ENCODE results near the gene CAPN13.

CAPN13 gene

DNA sequence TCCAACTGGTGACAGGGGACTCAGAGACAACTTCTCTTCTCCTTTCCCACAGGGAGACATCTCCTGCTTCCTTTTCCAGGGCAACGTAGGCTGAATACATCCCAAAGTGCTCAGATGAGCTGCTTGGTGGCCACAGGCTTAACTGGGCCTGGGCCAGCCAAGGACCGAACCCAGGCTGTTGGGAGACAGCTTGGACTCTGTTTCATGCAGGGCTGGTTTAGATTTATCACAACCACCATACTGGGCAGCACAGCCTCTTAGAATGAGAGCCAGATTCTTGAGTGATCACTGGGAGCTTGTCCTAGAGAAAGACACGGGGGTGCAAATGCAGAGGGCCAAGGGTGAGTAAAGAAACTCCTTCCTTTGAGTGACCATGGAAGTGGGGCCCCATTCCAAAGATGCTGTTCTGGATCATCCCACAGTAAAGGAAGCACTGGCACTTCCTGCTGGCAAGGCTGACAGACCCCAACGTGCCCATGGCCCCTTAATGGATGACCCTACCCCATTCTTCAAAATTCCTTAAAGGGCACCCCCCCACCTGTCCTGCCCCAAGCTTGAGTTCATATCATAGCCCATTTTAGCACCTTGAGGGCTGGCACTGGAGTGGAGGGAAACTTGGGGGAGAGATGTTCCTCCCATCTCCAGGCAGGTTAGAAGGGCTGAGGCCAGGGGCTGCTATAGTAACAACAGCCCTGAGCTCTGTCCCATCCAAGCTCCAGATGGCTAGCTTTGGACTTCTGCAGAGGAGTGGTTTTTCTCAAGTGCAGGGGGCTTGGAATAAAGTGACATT lies 84.1 kb downstream of the CAPN13 start:
- DNase-seq, result no peak

DNA sequence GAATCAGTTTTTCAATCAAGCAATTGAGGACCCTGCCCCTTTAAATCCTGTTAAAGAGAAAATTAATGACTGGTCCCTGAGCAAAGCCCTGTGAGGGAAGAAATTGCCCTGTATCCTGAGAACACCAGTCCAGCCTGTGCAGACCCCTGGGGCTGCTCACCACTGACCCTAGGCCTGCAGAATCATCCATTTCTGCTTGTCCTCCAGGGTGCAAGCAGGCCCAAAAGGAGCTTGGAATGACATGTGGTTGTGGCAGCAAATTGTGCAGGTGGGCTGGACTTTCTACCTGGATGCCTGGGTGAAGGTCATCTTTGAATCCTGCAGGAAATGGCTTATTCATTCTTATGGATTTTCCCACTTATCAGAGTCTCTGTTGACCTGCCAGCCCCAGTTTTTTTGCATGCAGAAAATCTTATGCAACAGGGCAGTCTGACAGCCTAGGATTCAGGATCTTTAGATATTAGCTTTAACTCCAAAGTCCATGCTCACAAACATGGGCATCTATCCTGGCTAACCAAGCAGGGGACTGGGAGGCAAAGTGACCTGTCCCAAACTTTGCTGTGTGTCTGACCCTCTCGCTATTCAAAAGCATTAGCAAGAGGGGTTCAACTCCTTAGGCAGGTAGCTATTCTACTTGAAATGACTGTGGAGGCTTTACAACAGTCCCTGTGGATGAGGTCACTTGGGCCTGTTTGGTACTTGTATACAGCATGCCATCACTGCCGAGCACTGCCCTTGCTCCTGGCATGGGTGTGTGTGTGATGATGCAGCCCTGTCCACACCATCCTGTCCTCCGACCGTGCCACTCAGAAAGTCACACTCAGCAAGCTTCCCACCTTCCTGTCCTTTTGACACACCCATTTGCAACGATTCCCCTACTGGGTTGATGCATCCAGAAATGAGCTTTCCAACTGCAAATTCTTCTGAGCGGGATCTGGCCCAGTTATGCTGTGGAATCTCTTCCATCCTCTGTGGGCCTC lies 85.3 kb downstream of the CAPN13 start:
- no peak for DNase-seq

DNA sequence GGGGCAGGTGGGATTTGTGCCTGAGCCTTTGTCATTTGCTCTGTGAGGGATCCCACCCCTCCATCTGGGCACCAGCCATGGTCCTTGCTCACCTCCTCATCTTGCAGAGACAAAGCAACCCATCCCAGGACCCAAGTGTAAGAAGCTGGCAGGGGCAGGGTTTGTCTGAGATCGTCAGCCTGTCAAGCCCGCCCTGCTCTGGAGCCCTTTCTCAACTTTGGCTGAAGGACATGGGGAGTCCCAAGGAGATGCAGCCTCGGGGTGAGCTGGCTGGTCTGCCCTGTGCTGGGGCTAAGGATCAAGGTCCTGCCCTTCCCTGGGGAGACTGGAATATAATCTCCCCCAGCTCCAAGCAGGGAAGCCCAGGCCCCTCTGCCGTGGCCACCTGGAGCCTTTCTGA lies 86.0 kb downstream of the CAPN13 start:
- no peak for DNase-seq

DNA sequence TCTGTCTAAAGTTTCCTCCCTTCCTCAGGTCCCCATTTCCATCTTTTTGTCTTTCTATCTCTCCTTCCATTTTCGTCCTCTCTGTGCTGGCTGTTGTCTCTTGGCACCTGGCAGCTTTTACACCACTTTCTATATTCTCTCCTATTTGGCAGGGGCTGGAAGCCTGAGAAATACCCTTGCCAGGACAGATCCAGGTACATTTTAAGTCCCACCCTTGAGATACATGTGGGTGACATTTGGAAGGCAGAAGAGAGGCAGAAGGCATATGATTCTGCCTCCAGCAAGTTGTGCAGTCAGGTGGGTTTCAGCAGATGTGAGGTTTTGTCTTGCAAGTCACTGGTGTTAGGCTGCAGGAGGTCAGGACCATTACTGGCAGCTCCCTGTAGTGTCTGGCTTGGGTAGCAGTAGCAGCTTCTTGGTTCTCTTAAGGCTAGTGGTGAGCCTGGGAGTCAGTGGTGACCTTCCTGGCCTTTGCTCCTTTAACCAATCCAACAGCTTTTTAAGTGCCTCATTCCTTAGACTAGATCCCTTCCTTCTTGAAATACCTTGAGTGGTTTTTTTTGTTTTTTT lies 90.1 kb downstream of the CAPN13 start:
- no peak for DNase-seq

DNA sequence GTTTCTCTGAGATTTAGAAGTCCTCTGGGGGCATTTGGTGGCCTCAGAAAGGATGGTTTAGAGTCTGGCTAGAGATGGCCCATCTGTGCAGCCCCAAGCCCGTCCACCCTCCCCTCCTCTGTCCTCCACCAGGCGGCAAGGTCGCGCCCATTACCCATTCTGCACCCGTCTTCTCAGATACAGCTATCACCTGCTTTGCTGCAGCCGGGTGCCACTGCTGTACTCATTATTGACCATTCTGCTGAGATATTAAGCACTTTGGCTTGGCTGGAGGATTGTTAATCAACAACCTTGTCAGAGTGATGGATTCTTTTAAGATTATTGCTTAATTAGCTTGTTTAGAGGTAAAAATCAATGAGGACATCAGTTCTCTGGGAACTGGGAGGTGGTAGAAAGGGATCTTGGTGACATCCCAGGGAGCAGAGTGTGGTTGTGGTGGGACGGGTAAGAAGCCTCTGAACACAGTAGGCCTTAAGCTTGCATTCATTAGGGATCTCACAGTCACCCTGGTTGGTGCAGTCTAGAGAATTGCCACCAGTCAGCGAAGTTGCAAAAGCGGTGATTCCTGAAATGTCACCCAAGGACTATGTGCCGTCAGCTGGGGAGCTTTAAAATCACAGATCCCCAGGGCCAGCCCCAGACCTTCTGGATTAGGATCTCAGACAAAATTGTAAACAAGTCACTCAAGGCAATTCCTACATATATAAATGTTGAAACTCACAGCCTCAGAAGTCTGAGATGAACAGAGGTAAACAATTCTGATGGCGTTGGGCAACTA lies 90.9 kb downstream of the CAPN13 start:
- no peak for DNase-seq

DNA sequence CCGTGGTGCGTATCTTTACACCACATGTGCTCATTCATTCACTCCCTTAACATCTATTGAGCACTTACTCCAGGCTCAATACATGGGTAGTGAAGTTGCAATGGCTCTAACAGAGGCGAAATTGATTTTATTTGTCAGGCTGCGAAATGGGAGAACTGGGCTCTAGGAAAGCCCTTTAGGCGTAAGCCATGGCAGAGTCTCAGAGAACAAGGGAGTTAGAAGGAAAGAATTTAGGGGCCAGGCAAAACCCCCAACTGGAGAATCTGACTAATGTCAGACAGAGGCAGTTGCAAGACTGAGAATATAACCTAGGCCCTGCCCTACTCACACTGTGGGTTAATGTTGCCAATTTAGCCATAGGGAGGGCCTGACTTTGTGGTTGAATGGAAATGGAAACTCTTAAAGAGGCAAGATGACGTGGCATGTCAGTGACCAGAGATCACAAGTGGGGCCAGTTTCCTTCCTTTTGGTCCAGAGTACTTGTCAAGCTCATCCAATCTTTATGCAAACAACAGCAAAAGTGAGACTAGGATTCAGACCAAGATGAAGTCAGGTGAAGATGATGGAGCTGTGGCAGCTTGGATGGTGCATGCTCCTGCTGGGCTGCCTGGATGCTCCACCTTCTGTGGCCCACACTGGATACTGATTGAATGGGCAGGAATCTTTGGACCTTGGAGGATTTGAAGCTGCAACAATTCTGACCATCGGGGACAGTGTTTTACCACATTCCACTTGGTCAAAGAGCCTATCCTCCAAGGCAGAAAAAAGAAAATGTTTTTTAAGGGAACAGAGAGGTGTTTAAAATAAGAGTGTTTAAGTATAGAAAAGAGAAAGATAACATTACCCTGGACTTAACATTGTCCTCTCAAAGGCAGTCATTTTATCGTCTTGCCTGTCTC lies 92.2 kb downstream of the CAPN13 start:
- DNase-seq, result no peak

DNA sequence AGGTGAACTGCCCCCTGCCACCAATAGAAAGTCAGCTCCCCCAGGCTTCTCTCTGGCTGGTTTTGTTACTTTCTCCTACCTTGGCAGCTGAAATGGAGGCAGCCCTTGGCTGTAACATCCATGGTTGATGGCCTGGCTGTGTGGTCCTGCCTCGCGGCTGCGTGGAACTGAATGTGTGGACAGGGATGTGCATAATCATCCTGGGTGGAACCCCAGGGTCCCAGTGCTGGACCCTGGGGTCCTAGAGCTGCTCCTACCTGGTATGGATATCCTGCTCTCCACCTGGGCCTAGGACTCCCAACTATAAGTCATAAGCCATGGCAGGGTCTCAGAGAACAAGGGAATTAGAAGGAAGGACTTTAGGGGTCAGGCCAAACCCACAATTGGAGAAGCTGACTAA lies 93.5 kb downstream of the CAPN13 start:
- no peak for DNase-seq

DNA sequence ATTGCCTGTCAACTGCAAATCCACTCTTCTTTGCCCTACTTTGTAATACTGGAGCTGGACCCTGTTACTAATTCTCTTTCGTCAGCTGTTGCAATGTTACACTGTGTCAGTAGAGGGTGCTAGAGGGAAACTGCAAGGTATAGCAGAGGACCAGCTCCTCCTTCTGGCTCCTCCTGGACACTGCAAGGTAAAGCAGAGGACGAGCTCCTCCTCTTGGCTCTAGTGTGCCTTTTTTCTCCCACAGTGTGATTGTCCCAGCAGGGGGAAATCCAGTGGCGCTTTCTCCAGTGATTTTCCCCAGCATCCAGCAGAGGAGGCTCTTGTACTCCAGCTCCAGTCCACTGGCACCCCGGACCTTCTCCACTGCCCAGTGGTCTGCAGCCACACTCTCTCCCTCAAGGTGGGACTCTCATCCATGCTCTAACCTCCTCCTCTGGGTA lies 95.6 kb downstream of the CAPN13 start:
- peak; percentile 57 for DNase-seq

DNA sequence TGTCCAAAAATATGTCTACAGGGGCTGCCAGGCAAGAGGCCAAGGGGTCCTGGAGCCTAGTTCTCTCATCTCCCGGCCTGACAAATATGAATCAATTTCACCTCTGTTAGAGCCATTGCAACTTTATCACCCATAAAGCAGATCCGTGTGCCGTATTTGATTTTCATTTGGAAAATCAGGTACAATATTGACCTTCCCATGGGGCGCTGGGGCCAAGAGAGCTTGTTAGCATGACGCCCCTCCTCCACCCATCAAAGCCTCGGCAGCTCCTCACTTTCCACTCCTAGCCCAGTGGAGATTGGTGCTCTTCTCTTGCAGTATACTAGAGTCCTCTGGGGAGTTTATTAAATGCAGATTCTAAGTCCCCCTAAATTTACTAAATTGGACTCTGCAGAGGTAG lies 96.8 kb downstream of the CAPN13 start:
- DNase-seq, result no peak

DNA sequence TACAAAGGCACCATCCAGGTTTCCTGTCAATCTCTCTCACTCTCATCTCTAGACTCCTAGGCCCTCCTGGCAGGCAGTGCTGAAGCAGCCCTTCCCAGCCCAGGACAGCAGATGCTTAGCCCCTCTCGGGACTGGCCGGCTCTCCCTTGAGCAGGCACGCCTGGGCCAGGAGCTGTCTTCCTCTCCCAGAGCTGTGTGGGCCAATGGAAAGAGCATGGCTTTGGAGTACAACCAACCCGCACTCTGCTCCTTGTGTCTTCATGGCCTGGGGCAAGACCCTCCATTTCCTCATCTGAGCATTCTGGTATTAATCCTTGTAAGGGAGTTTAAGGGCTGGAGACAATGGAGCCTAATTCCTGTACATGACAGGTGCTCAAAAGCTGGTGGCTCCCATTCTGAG lies 97.2 kb downstream of the CAPN13 start:
- no peak for DNase-seq

DNA sequence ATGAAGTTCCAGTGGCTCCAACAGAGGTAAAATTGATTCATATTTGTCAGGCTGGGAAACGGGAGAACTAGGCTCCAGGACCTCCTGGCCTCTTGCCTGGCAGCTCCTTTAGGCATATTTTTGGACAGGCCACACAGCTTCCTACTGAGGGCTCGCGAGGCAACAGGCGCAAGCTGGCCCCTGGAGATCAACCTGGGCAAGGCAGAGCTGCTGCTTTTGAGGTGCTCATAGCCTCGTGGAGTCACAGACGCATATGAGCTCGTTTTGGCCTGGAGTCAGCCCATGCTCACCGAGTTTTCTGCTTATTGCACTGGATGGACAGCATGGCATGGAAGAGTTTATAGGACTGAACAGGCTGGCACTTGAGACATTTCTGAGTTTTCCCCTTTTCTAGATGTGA lies 97.7 kb downstream of the CAPN13 start:
- DNase-seq, result no peak

DNA sequence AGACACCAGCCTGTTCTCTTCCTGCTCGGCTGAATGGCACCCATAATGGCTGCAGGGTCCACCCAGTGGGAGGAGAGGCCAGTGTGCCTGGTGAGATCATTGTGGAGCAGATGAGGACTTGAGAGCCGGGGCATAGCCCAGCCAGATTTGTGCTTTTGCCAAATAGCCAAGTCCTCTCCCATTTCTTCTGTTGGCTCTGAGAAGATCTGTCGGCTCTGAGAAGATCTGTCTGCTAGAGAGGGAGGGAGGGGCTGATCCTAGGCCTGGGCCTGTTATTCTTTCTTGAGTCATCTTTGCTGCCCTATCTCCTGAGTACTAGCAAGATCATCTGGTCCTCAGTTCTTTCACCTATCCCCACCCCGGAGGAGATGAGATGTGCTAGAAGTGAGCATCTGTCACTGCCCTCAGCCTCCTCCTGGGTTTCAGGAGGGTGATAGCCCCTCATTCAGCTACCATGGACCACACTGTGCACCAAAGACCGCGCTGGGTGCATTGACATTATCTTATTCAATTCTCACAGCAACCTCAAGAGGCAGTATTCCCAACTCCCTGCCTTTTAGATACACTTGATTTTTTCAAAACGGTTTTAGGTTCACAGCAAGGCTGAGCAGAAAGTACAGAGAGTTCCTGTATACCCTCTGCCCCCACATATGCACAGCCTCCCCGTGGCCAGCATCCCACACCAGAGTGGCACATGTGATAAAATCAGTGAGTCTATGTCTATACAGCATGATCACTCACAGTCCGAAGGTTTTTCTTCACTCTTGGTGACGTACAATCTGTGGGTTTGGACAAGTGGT lies 98.6 kb downstream of the CAPN13 start:
- no peak for DNase-seq

DNA sequence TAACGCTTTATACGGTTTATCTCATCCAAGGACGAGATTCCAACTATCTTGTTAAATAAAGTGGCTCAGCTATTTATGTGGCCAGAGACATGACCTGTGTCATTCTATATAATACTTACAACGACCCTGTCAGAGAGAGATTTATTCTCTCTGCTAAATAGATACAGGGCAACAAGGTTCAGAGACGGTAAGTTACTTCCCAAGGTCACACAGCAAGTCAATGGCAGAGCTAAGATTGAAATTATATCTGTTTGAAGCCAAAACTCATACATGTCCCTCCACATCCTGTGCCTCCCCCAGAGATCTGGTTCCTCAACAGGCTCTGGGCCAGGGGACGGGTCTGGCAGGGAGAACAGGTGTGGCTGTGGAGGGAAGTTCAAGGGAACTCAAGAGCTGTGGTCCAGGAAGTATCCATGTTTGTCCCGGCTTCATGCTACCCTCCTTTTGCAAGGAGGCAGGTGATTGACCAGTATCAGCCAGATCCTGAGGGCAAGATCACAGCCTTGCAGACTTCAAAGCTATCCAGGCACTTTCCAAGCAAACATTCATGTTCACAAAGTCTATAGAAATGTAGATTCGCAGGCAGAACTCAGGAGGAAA lies 99.8 kb downstream of the CAPN13 start:
- no peak for DNase-seq

DNA sequence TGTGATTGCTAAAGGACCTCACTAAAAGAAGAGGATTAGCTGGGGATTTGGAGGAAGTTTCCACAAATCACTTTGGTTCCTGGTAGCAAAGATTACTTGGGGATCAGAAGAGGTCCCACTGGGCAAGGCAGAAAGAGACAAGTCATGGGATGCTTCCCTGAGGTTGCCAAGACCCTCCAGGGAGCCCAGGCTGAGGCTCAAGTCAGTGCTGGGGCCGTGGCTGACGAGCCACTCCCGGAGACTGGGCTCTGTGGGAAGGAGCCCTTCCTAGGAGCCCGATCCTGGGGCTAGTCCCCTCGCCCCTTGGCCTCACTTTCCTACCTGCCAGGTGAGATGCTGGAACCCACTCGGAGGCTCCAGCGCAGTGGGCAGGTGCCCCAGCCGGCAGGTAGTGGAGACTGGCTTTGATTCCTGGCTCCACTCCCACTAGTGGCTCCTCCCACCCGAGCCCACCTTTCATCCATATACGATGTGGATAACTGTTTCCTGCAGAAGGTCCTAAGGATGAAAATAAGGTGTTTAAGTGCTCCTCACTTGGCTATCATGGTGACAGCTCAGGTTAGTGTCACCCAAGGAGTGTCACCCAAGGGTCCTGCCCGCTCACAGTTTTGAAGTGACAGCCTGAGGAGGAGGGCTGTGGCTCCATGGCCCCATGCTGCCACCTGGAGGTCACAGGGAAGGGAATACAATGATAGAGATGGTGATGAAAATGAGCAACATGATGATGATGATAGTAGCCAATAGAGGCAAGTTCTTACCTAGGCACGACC lies 100.5 kb downstream of the CAPN13 start:
- no peak for DNase-seq

DNA sequence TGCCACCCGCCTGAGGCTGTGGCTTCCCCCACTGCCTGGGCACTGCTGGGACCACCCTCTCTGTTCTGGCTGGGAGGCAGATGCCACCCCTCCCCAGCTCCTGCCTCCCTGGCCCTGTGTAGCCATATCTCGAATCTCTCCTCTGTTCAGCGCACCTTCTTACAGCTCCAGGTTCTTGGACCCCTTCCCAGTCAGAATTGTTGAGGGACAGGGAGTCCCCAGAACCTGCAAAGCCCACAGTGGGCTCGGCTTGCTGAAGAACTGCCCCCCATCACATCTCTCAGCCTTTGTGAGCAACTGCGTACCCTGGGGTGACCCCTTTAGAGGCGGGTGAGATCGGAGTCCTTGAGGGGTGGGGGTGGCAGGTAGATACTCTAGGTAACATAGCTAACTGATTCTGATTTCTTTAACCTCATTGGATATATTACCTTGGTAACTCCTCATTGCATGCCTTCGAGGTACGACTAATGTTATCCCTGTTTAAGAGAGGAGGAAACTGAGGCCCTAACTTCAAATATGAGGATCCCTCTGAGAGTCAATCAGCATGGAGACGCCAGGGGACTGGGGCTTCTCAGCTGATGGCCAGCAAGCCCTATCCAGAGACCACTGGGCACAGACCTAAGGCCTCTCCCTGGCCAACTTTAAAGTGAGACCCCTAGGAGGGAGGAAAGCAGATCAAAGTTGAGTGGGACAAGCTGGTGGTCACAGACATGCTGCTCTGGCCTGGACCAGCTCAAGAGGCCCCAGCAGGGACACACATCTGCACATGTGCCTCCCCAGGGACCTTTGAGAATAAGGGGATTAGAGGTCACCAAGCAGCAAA lies 101.3 kb downstream of the CAPN13 start:
- DNase-seq, result no peak

DNA sequence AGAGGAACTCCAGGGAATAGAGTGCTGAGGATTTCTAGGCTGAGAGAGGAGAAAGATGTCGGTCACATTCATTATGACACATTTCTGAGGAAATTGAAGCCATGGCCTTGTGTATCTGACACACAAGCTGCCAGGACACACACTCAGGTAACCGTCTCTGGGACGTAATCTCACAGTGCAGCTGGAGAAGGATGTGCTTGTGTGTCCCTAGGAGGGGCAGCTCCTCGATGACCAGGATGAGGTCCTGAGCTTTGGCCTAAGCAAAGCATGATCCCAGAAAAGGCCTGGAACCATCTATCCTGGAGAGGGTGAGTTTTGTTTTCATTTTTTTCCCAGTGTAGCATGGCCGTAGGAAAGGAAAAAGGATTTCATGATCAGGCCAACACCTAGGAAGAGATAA lies 102.2 kb downstream of the CAPN13 start:
- DNase-seq, result no peak

DNA sequence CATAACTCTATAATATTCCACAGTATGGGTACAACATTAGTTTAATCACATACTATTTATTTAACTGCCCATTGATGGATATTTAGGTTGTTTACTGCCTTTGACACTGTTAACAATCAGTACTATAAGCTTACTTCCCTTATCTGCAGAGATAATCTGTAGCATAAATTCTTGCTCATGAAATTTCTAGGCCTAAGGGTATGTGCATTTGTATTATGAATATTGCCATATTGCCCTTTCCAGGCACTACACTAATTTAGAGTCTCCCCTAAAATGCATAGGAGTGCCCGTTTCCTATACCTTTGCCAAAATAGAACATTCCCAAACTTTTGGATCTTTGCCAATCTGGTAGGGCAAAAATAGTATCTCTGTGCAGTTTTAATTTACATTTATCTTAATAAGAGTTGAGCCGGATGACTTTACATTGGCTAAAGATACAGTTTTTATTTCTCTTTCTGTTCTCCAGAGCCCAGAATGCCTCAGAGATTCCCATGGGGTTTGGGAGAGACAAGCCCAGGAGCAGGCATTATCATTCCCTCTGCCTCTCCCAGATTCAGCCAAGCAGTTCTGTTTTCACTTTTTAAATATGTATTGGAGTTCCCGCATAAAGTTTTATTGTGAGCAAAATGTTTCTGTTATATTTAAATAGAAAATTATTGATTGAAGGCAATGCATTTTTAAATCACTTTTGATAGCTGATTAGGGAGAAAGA lies 102.8 kb downstream of the CAPN13 start:
- no peak for DNase-seq

DNA sequence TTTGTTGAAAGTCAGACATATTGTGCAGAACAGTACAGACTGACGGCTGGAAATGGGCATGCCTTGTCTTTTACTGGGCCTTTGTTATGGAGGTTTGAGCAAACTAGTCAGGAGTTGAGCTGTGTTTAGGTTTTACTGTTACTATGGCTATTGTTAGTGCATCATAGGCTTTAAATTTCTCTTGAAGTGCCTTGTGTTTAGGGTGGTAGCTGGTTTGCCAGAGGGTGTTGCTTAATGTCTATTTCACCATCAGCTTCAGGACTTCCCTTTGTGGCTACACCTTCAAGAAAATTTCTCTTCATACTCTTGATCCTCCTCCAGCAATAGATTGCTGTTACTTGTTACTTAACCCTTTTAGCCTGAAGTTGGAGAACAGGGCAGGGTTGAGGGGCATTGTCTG lies 104.6 kb downstream of the CAPN13 start:
- no peak for DNase-seq
